K562 (cell line): ENCODE measurements around the gene EWSR1. TPM values are rescaled to one million over a fixed set of nuclear protein-coding genes. Genes with fewer than 3 reads are reported as not detected.
A peak's percentile ranks its signal among the peaks of the same experiment; 100 is the strongest.

ENCODE experiments used
- ASH1L ChIP-seq: fragments of 450-650 bp; IDR thresholded peaks from 2 replicates; pipeline ENCODE4 v1.6.1; 2018; ENCODE audit warnings: borderline replicate concordance, mild to moderate bottlenecking, low read depth; ENCODE audit not compliant: partially characterized antibody
- ATF4 ChIP-seq: fragments of 450-650 bp; formaldehyde crosslinking; IDR thresholded peaks from 2 replicates; pipeline ENCODE4 v1.4.0; 2022; ENCODE audit warnings: mild to moderate bottlenecking, moderate library complexity
- CBFA2T3 ChIP-seq: fragments of 450-650 bp; IDR thresholded peaks from 2 replicates; pipeline ENCODE4 v1.6.1; 2017
- CREM ChIP-seq: IDR thresholded peaks from 2 replicates; pipeline ENCODE4 v1.6.1; 2014; ENCODE audit warnings: antibody characterized with exemption, low read depth
- EP400 ChIP-seq: fragments of 450-650 bp; IDR thresholded peaks from 2 replicates; pipeline ENCODE4 v1.6.1; 2017; ENCODE audit warnings: antibody characterized with exemption, mild to moderate bottlenecking, moderate library complexity
- ETV6 ChIP-seq, 3 experiments: fragments of 150-350 bp in 1 of 3; sonication (generic) in 1 of 3; formaldehyde crosslinking in 1 of 3; IDR thresholded peaks; 2 replicates each; pipeline versions ENCODE4 v1.6.1 to v1.8.0; 2014 to 2022; ENCODE audit warnings: borderline replicate concordance in 2 of 3, low read depth in 2 of 3, antibody characterized with exemption in 1 of 3, low read length in 1 of 3, mild to moderate bottlenecking in 1 of 3, missing genetic modification reagents in 1 of 3
- HMG20A ChIP-seq: fragments of 450-650 bp; formaldehyde crosslinking; conservative IDR thresholded peaks from 2 replicates; pipeline ENCODE4 v1.4.0; 2020; ENCODE audit warnings: mild to moderate bottlenecking, mixed read lengths
- HMGN3 ChIP-seq: IDR thresholded peaks from 2 replicates; pipeline ENCODE4 v1.6.1; 2011; ENCODE audit warnings: borderline replicate concordance, low read depth, mild to moderate bottlenecking, mixed read lengths, low read length; ENCODE audit not compliant: insufficient read length; ENCODE audit errors: extremely low read depth
- KLF13 ChIP-seq: fragments of 450-650 bp; IDR thresholded peaks from 2 replicates; pipeline ENCODE4 v1.6.1; 2016; ENCODE audit warnings: missing genetic modification characterization, low read depth, mild to moderate bottlenecking, missing compliant biosample characterization, moderate library complexity, borderline replicate concordance
- MEIS2 ChIP-seq: fragments of 450-650 bp; IDR thresholded peaks from 2 replicates; pipeline ENCODE4 v1.6.1; 2014; ENCODE audit warnings: mild to moderate bottlenecking; ENCODE audit not compliant: partially characterized antibody
- MYNN ChIP-seq, 2 experiments: sonication (generic); formaldehyde crosslinking in 1 of 2; IDR thresholded peaks; 2 replicates each; pipeline versions ENCODE4 v1.5.0 to v1.6.1; 2016 to 2020; ENCODE audit warnings: antibody characterized with exemption in 1 of 2, missing genetic modification reagents in 1 of 2
- PHF8 ChIP-seq: fragments of 200-600 bp; sonication (generic); IDR thresholded peaks from 2 replicates; pipeline ENCODE4 v1.6.1; 2012; ENCODE audit warnings: mixed run types, mild to moderate bottlenecking, inconsistent platforms, low read length, moderate library complexity, borderline replicate concordance
- RBM34 ChIP-seq: fragments of 200-400 bp; formaldehyde crosslinking; IDR thresholded peaks from 2 replicates; pipeline ENCODE4 v1.6.1; 2018; ENCODE audit warnings: low read length, borderline replicate concordance; ENCODE audit not compliant: insufficient read depth
- ZBTB2 ChIP-seq: fragments of 450-650 bp; IDR thresholded peaks from 2 replicates; pipeline ENCODE4 v1.6.1; 2016; ENCODE audit warnings: antibody characterized with exemption
- ZBTB33 ChIP-seq: sonication (generic); formaldehyde crosslinking; IDR thresholded peaks from 2 replicates; pipeline ENCODE4 v1.8.1; 2023; ENCODE audit warnings: mild to moderate bottlenecking, missing genetic modification reagents
- ZNF609 ChIP-seq: sonication (generic); formaldehyde crosslinking; IDR thresholded peaks from 2 replicates; pipeline ENCODE4 v1.8.1; 2023; ENCODE audit warnings: missing genetic modification reagents, mild to moderate bottlenecking, borderline replicate concordance
- ZNF764 ChIP-seq: fragments of 250-450 bp; sonication (Bioruptor Pico); IDR thresholded peaks from 2 replicates; pipeline ENCODE4 v1.4.0; 2020; ENCODE audit warnings: low read depth, mild to moderate bottlenecking, moderate library complexity
- polyA plus RNA-seq, 8 experiments: library from polyadenylated mRNA; depleted of rRNA in 4 of 8; stranded (reverse) in 5 of 8; unstranded in 3 of 8; fragments of >200 nt; fragmentation: Nextera tagmentation in 2 of 8; fragmentation: Illumina TruSeq in 1 of 8; extraction: Ambion mirVana in 2 of 8; extraction: Trizol in 1 of 8; gene quantifications; 2 replicates each; pipeline versions ENCODE4 v1.2.1 to v1.2.3, GENCODE V29; 2011 to 2014; ENCODE audit warnings: inconsistent platforms in 1 of 8, missing spikeins in 1 of 8
- total RNA-seq, 7 experiments: library from RNA; depleted of rRNA in 6 of 7; stranded (reverse); fragments of >200 nt in 6 of 7; fragmentation: Illumina TruSeq in 2 of 7; extraction: Trizol in 2 of 7; gene quantifications; 2 replicates each; pipeline versions ENCODE4 v1.2.1 to v1.2.3, GENCODE V29; 2011 to 2021; ENCODE audit warnings: low replicate concordance in 1 of 7

Gene EWSR1
- total and polyA plus RNA-seq, 9 of the 15 experiments (the other 6 are each of a cell fraction or from before 2014, with no cell fraction given), result 83.3 to 450 (median 239) TPM

GRCh38 chr22:29306175-29306834, 38.2 kb downstream of the EWSR1 start, which contains the start of gene GAS2L1 (continued):
- no peak; the same call in 1 of the 2 replicates for TF ChIP-seq ZBTB33 (CRISPR knock-in tag)
- no peak for TF ChIP-seq KLF13
- peak; percentile 27 for TF ChIP-seq HMGN3
- TF ChIP-seq ATF4 (CRISPR knock-in tag), result no peak
- TF ChIP-seq RBM34, result no peak
- peak; percentile 49; the same call in 1 of the 2 replicates for TF ChIP-seq ZBTB2
- TF ChIP-seq CBFA2T3, result peak; percentile 31
- peak; percentile 43; the same call in 1 of the 2 replicates for TF ChIP-seq MYNN (IDR thresholded peaks at IDR 0.05)
- no peak for TF ChIP-seq MYNN (CRISPR knock-in tag; IDR thresholded peaks at IDR 0.05)
- TF ChIP-seq ASH1L, result no peak
- peak; percentile 11; the same call in 1 of the 2 replicates for TF ChIP-seq CREM
- no peak for TF ChIP-seq MEIS2
- no peak for TF ChIP-seq ZNF764 (CRISPR knock-in tag)
- peak; percentile 60; the same call in 1 of the 2 replicates for TF ChIP-seq PHF8
- TF ChIP-seq ZNF609 (CRISPR knock-in tag), result no peak
- no peak for TF ChIP-seq HMG20A (CRISPR knock-in tag)
- no peak for TF ChIP-seq ETV6 (IDR thresholded peaks at IDR 0.05; ENCODE audit: borderline replicate concordance in 1 of 2, low read depth in 2 of 2, low read length in 1 of 2)
- TF ChIP-seq ETV6 (CRISPR knock-in tag; IDR thresholded peaks at IDR 0.05; ENCODE audit: borderline replicate concordance), result no peak
- TF ChIP-seq EP400, result peak; percentile 68
